Gastrocnemius medialis (tissue), 4 donors: ENCODE measurements around the gene ATRIP.

Experiments
- CTCF ChIP-seq, 5 experiments: fragments of 450-650 bp in 3 of 5; fragments of 200-600 bp in 2 of 5; sonication (generic) in 2 of 5; IDR thresholded peaks in 4 of 5; conservative IDR thresholded peaks in 1 of 5; 1 replicate in 4 of 5; 2 replicates in 1 of 5; pipeline ENCODE4 v1.5.1; 2016 to 2019; ENCODE audit warnings: antibody characterized with exemption in 5 of 5, mild to moderate bottlenecking in 3 of 5, moderate library complexity in 3 of 5
- POLR2A ChIP-seq, 2 donors: fragments of 450-650 bp; IDR thresholded peaks; one replicate each; pipeline ENCODE4 v1.6.1; 2017; ENCODE audit warnings: antibody characterized with exemption in 2 of 2, mild to moderate bottlenecking in 2 of 2, moderate library complexity in 2 of 2

- TF ChIP-seq CTCF (IDR thresholded peaks at IDR 0.05 in 4 of 5, conservative IDR thresholded peaks at IDR 0.05 in 1 of 5) (no peak), POLR2A (IDR thresholded peaks at IDR 0.05) (no peak)
These were observed 24.3 kb upstream of the ATRIP start for GRCh38 chr3:48422272-48422671.
